Activated naive CD4-positive, alpha-beta T cell treated with anti-CD3 and anti-CD28 coated beads, Interleukin-2, amount 50 U/mL, for 72 hours (primary cell): ENCODE data around the gene TRAP1. TPM values are rescaled to one million over a fixed set of nuclear protein-coding genes. Genes with fewer than 3 reads are reported as not detected.

ENCODE experiments used
- ATAC-seq, 2 donors: fragments of 150-1000 bp; cut with Tn5 transposase; 2 replicates each; pipeline ENCODE4 v1.10.0; 2021; ENCODE audit warnings: mild to moderate bottlenecking in 2 of 2, moderate library complexity in 2 of 2
- DNase-seq, 2 donors: peaks; one replicate each; pipeline ENCODE4 v3.0.0; 2021 to 2022; ENCODE audit warnings: low spot score in 2 of 2
- H3K27ac Mint-ChIP-seq, 2 donors: one replicate each; pipeline ENCODE4 v1.8.0; 2022; ENCODE audit warnings: mild to moderate bottlenecking in 2 of 2, mixed read lengths in 2 of 2
- H3K36me3 Mint-ChIP-seq, 2 donors: one replicate each; pipeline ENCODE4 v1.8.0; 2022; ENCODE audit warnings: mixed read lengths in 2 of 2
- H3K9me3 Mint-ChIP-seq, 2 donors: one replicate each; pipeline ENCODE4 v1.8.0; 2022; ENCODE audit warnings: mixed read lengths in 2 of 2
- total RNA-seq, 2 donors: library from RNA; stranded (reverse); gene quantifications; one replicate each; pipeline ENCODE4 v1.2.3, GENCODE V29; 2022

The TRAP1 gene
- total RNA-seq, 2 donors from 2014 or later = 191 to 276 TPM

DNA sequence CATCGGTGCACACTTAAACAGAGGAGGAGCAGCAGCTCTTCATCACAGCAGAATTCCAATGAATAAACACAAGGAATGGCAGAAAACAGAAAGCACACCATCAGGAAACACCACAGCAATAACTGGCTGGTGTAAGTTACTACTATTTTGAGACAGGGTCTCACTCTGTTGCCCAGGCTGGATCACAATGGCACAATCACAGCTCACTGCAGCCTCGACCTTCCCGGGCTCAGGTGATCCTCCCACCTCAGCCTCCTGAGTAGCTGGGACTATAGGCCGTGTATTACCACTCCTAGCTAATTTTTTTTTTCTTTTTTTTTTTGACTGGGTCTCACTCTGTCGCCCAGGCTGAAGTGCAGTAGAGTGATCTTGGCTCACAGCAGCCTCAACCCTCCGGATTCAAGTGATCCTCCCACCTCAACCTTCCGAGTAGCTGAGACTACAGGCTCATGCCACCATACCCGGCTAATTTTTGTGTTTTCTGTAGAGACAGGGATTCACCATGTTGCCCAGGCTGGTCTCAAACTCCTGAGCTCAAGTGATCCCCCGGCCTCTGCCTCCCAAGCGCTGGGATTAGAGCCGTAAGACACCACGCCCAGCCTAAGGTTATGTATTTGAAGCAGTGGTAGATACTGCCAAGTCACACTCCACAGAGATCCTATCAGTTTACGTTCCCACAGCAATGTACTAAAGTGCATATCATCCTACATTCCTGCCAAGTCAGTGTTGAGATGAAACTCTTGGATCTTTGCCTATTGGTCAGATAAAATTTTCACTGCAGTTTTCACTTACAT lies 20.7 kb downstream of the TRAP1 start:
- no peaks in the 10 kb centered on the region for H3K9me3 Mint-ChIP-seq
- ATAC-seq = no peak
- H3K36me3 Mint-ChIP-seq = no peaks in the 10 kb centered on the region
- H3K27ac Mint-ChIP-seq = no peak overlapping the region
- DNase-seq = no peak

DNA sequence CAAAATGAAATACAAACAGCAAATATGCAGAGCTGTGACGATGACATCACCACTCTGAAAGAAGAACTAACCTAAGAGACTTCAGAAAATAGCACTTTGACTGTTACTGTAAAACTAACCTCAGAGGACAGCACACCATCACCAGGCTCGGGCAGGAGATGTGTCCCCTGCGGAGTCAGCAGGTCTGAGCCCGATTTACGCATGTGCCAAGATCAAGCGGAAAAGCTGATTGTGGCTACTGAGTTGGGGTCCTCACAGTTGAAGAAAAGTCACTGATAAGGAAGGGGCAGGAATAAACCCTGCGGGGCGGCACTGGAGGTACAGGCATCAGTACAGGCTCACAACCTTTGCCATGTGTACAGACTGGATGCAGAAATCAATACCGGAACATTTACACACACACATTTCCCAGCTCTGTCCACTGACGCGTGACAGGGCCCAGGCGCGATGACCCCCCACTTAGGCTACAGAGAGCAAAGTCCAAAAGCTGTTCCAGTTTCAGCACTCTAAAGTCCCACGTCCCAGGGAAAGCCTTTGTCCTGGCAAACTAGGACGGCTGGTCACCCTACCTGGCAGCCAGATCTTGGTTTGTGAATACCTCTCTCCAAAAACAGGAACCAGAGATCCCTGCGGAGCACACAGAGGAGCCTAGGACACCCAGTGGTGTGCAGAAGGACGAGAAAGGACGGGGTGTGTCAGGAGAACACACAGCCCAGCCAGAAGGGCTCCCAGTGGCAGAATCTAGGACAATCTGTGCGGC lies 21.5 kb downstream of the TRAP1 start:
- DNase-seq (no peak), ATAC-seq (no peak)
- Mint-ChIP-seq H3K9me3 (no peaks in the 10 kb centered on the region), H3K36me3 (peaks cover 0 to under 1% of the 10 kb centered on the region in 2 donors), H3K27ac (peak overlapping the region in 1 of 2 donors; percentile 63)

DNA sequence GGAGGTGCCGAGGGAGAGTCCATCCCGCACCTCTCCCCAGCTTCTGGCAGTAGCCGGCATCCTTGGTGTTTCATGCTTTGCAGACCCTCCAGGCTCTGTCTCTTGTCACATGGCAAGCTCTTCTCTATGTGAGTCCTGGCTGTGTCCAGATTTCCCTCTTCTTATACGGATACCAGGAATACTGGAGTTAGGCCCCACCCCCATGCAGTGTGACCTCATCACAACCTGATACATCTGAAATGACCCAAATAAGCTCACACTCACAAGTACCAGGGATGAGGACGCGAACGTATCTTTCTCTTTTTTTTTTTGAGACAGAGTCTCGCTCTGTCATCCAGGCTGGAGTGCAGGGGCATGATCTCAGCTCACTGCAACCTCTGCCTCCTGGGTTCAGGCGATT lies 23.3 kb downstream of the TRAP1 start:
- ATAC-seq (no peak), DNase-seq (no peak)
- H3K9me3 Mint-ChIP-seq = no peaks in the 10 kb centered on the region
- peaks cover 0 to 7% of the 10 kb centered on the region in 2 donors for H3K36me3 Mint-ChIP-seq
- peak overlapping the region in 1 of 2 donors; percentile 27 for H3K27ac Mint-ChIP-seq

DNA sequence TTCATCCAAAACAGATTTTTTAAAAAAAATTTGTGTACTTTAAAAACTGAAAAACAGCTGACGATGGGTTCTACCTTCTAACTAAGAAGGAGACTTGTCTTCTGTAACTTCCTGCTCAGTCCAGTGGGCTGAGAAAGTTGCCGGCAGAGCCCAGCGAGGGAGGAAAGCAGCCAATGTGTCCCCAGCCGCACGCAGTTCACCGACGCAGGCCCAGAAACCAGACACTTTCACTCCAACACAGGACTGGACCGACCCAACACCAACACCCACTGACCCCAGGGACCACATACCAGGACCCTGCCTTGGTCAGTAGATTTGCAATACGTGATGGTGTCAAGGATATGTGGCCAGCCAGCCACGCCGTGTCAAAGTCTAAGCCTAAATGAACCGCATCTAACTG lies 25.6 kb downstream of the TRAP1 start:
- DNase-seq (no peak), ATAC-seq (no peak)
- H3K36me3 Mint-ChIP-seq = peaks cover 6 to 7% of the 10 kb centered on the region in 2 donors
- H3K27ac Mint-ChIP-seq = no peak overlapping the region
- H3K9me3 Mint-ChIP-seq = no peaks in the 10 kb centered on the region

DNA sequence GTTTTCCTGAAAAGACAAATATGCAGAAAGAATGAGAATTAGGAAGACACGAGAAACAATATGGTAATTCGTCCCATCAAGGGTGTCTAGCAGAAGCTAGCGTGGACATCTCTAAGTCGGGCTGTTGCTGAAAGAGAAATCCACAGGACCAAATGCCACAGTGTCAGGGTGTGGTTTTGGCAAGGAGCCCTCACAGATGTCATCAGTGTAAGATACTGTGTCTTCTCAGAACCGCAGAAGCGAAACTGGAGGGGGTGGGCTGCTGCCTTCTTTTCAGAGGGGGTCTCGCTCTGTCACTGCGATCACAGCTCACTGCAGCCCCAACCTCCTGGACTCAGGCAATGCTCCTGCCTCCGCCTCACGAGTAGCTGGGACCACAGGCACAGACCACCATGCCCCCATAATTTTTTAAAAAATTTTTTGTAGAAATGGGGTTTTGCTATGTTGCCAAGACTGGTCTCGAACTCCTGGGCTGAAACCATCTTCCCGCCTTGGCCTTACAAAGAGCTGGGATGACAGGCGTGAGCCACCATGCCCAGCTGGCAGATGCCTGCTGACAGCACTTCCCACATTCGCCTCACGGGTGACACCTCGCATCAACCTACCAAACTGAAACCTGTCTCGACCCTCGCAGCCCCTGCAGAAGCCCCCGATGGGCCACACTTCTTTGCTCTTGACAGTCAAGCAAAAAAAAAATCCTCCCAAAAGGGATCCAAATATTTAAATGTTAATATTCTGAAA lies 26.2 kb downstream of the TRAP1 start:
- Mint-ChIP-seq H3K27ac (peak overlapping the region in 1 of 2 donors; percentile 77), H3K9me3 (no peaks in the 10 kb centered on the region), H3K36me3 (peaks cover 6 to 7% of the 10 kb centered on the region in 2 donors)
- no peak for DNase-seq
- ATAC-seq = no peak

DNA sequence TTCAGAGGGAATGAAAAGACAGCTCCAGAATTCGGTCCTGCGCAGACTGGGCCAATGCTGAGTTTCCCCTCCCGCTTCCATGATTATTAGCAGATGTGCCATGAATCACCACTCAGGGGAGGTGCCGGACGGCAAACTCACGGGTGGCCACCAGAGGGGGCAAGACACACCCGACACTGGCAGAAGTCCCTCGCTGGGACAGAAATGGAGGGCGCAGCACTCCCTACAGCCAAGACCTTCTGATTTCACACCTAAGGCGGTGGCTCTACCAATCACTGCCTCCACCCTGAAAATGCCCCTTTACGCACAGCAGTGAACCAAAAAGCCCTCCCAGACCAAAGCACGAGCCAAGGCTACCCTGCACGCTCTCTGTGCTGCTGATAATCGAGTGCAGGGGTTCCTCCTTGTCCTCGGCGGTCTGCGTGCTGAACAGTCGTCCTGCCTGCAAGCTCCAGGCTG lies 26.8 kb downstream of the TRAP1 start:
- Mint-ChIP-seq H3K36me3 (peaks cover 6 to 7% of the 10 kb centered on the region in 2 donors), H3K27ac (peak overlapping the region in 1 of 2 donors; percentile 77), H3K9me3 (no peaks in the 10 kb centered on the region)
- ATAC-seq = peak; percentile 97 to 99
- peak; percentile 77 to 84 for DNase-seq

DNA sequence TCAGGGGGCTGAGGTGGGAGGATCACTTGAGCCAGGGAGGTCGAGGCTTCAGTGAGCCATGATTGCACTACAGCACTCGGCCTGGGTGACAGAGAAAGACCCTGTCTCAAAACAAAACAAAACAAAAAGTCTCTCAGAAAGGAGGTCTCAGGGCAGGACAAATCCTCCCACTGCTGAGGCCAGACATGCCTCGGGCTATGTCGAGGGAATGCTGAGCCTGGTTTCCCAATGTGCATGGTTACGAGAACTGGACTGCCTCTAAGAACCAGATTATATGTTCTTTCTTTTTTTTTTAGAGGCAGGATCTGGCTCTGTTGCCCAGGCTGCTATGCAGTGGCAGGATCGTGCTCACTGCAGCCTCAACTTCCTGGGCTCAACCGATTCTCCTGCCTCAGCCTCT lies 27.6 kb downstream of the TRAP1 start:
- Mint-ChIP-seq H3K27ac (no peak overlapping the region), H3K36me3 (peaks cover 7 to 10% of the 10 kb centered on the region in 2 donors), H3K9me3 (no peaks in the 10 kb centered on the region)
- DNase-seq (no peak), ATAC-seq (no peak)

DNA sequence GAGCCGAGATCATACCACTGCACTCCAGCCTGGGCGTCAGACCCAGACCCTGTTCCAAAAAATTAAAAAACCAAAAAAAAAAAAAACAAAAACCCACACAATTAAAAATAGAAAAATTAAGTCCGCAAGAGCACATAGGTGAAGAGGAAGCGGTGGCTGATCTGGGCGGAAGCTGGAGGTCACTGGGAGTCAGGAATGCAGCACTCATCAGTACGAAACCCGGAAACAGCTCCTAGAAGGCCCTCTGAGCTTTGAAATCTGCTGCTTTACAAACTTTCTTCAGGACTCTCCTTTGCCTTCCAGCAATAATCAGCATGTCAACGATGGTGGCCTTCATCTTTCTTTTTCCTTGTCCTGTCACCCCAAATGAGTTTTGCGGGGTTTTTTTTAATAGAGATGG lies 29.5 kb downstream of the TRAP1 start:
- no peaks in the 10 kb centered on the region for H3K9me3 Mint-ChIP-seq
- DNase-seq = no peak
- no peak for ATAC-seq
- peak overlapping the region; percentile 16 to 47 for H3K27ac Mint-ChIP-seq
- peaks cover 10 to 12% of the 10 kb centered on the region in 2 donors for H3K36me3 Mint-ChIP-seq

DNA sequence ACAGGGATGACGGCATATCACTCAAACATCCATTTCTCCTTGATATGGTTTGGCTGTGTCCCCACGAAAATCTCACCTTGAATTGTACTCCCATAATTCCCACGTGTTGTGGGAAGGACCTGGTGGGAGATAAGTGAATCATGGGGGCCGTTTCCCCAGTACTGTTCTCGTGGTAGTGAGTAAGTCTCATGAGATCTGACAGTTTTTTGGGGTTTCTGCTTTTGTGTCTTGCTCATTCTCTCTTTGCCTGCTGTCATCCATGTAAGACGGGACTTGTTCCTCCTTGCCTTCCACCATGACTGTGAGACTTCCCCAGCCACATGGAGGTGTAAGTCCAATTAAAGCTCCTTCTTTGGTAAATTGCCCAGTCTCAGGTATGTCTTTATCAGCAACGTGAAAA lies 30.3 kb downstream of the TRAP1 start:
- DNase-seq = no peak
- no peak for ATAC-seq
- Mint-ChIP-seq H3K27ac (peak overlapping the region; percentile 47 to 84), H3K9me3 (no peaks in the 10 kb centered on the region), H3K36me3 (peaks cover 11 to 15% of the 10 kb centered on the region in 2 donors)

DNA sequence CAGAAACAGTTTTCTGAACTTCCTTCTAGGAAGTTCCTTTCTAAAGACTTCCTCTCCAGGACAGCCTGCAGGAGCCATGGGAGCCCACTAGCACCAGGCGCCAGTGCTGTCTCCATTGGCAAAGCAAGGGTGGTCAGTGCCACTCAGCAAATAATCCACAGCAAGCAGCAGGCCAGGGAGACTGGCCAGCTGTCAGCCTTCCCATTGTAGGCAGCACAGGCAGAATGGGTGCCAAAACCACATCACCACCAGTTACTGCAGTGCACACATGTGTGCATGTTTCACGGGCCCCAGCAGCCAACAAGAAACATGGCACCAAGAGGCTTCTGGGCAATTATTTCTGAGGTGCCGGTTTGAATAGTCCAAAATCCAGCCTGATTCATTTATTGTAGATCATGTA lies 36.1 kb downstream of the TRAP1 start:
- DNase-seq = no peak
- Mint-ChIP-seq H3K9me3 (no peaks in the 10 kb centered on the region), H3K36me3 (peaks cover 9 to 12% of the 10 kb centered on the region in 2 donors), H3K27ac (peak overlapping the region in 1 of 2 donors; percentile 32)
- no peak for ATAC-seq

DNA sequence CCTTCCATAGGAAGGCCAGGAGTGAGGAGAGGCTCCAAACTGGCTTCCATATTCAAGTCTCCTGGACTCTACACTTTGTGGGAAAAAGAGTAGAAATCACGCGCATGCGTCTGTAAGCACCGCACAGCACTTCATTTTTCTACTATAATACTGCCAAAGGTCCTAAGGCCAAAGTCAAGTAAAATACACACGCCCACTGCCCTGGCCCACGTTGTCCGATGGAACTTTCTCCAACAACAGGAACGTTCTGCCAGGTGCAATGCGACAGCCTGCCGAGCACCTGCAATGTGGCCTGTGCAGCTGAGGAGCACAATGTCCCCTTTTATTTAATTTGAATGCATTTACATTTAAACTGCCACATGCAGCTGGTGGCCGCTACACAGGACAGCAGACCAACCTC lies 39.3 kb downstream of the TRAP1 start:
- ATAC-seq = no peak
- Mint-ChIP-seq H3K9me3 (no peaks in the 10 kb centered on the region), H3K36me3 (peaks cover 5 to 9% of the 10 kb centered on the region in 2 donors), H3K27ac (no peak overlapping the region)
- no peak for DNase-seq

DNA sequence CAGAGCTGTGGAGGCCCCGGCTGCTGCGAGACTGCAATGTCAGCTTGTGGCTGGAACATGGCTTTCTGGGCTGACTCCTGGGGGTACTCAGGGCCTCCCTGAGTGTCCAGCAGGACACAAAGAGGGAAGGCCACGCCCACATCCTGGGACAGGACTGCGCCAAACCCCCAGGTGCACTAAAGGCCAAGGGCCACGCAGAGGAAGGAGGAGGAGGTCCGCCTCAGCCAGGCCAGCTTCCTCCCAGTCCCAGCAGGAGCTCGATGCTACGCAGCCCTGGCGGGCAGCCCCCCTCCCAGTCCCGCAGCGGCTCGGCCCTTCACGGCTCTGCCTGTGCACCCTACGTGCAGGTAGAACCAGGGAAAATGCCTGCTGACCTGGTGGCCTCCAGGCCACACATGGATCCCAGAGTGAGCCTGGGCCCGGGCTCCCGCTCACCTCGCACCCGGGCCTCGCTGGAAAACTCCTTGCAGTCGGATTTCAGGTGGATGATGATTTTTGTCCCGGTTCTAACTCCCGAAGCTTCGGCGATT lies 41.7 kb downstream of the TRAP1 start:
- Mint-ChIP-seq H3K36me3 (no peaks in the 10 kb centered on the region), H3K9me3 (no peaks in the 10 kb centered on the region), H3K27ac (no peak overlapping the region)
- no peak for ATAC-seq
- DNase-seq = no peak

DNA sequence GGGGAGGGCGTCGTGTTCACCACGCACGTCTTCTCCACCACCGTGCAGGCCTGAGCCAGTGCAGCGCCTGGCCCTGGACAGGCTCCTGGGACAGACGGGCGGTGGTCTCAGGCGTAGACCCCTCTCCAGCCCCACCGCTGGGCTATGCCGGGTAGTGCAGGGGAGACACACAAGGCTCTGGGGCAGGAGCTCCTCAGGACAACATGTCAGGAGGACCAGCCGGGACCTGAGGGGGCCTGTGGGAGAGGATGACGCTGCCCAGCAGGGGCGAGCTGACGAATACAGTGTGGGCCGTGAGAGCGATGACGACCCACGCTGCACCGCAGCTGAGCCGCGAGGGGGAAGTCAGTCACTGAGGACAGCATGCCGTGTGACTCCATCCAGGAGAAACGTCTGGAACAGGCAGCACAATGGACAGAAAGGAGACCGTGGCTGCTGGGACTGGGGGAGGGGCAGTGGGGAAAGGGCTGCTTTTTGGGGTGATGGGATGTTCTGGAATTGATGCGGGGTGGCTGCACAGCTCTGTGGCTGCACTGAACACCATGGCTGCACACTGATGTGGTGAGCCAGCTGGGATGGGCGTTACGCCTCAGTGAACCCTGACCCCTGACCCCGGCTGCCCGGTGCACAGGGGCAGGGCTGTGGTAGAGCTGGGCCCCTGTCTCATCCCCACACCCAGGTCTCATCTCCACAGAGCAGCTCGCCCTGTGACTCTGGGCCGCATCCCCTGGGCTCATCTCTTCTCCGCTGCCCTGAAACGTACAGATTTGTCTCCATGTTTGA lies 42.6 kb downstream of the TRAP1 start:
- peak overlapping the region in 1 of 2 donors; percentile 55 for H3K27ac Mint-ChIP-seq
- DNase-seq (no peak), ATAC-seq (no peak)
- no peaks in the 10 kb centered on the region for H3K9me3 Mint-ChIP-seq
- no peaks in the 10 kb centered on the region for H3K36me3 Mint-ChIP-seq

DNA sequence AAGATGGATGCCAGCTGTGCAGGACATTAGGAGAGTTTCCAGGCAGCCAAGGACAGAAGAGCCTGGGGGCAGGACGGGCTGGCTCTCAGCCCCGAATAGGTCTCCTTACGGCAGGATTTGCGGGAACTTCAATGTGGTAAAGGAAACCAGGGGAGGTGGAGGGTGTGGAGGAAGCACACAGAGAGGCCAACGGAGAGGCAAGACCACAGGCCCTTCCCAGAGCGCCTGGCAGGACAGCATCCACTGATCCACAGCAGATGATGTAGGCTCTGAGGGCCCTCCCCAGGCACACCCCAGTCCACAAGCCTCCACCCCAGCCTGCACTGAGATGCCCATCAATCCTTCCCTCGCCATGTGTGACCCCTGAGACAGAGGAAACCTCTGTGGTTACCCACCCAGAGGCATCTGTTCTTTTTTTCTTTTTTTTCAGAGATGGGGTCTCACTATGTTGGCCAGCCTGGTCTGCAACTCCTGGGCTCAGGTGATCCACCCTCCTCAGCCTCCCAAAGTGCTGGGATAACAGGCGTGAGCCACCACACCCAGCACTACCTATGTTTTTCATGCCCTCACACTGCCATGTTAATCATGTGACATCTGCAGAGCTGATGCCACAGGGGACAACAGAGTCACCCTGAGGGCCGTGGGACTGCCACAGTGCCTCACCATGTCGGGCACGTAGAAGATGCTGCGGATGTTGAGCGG lies 43.5 kb downstream of the TRAP1 start:
- Mint-ChIP-seq H3K9me3 (no peaks in the 10 kb centered on the region), H3K36me3 (peaks cover 0 to 2% of the 10 kb centered on the region in 2 donors), H3K27ac (no peak overlapping the region)
- no peak for ATAC-seq
- no peak for DNase-seq

DNA sequence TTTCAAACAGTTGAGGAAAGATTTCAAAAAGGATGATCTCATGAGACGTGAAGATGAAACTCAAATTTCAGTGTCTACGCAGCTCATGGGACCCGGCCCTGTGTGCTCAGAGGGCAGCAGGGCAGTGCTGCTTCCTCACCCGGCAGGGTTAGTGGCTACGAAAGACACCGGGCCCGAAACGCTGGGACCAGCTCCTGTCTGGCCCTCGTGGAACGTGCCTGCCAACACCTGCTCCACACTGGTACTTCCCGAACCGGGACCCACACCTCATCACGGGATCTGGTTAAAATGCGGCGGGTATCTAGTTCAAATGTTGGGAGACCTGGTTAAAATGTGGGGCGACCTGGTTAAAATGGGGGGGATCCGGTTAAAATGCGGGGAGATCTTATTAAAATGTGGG lies 44.1 kb downstream of the TRAP1 start:
- H3K9me3 Mint-ChIP-seq = no peaks in the 10 kb centered on the region
- ATAC-seq (no peak), DNase-seq (no peak)
- peaks cover 0 to 5% of the 10 kb centered on the region in 2 donors for H3K36me3 Mint-ChIP-seq
- no peak overlapping the region for H3K27ac Mint-ChIP-seq
